ENCODE results near the gene LY6G5B.

LY6G5B gene

GRCh38 chr6:31663126-31663960 lies 6.4 kb upstream of the LY6G5B start:
- DNase-seq, result no peak

- no peak for DNase-seq
Observed at GRCh38 chr6:31663961-31664789, 5.6 kb upstream of the LY6G5B start.

- peak; percentile 99 for DNase-seq
Observed at GRCh38 chr6:31664790-31665500, 4.8 kb upstream of the LY6G5B start, which contains the start of gene GPANK1. GPANK1 (minus strand) TSS chr6:31664997; CDS start chr6:31664478, 519 bp downstream.

GRCh38 chr6:31665501-31666336 lies 4.1 kb upstream of the LY6G5B start, which contains the start of gene CSNK2B:
CSNK2B (plus strand) TSS chr6:31666080; CDS start chr6:31666832, 752 bp downstream.
- DNase-seq, result peak; percentile 99

GRCh38 chr6:31666337-31666965 lies 3.3 kb upstream of the LY6G5B start:
- peak; percentile 42 for DNase-seq

- no peak for DNase-seq
Observed at GRCh38 chr6:31676322-31676903, 6.6 kb downstream of the LY6G5B start.

- no peak for DNase-seq
Observed at GRCh38 chr6:31676904-31677303, 7.1 kb downstream of the LY6G5B start.

GRCh38 chr6:31677955-31678354 lies 8.2 kb downstream of the LY6G5B start:
- DNase-seq, result no peak

GRCh38 chr6:31680226-31681134 lies 10.7 kb downstream of the LY6G5B start, which contains the start of gene LY6G5C:
LY6G5C (minus strand) TSS chr6:31681067; CDS start chr6:31680373, 694 bp downstream.
- DNase-seq, result peak; percentile 90

- peak; percentile 73 for DNase-seq
Observed at GRCh38 chr6:31681135-31681671, 11.4 kb downstream of the LY6G5B start.

GRCh38 chr6:31683591-31683990 lies 13.8 kb downstream of the LY6G5B start:
- no peak for DNase-seq

- peak; percentile 83 for DNase-seq
Observed at GRCh38 chr6:31686483-31686882, 16.7 kb downstream of the LY6G5B start.

- no peak for DNase-seq
Observed at GRCh38 chr6:31687321-31687720, 17.5 kb downstream of the LY6G5B start.

- DNase-seq, result no peak
Observed at GRCh38 chr6:31687860-31688693, 18.3 kb downstream of the LY6G5B start.

GRCh38 chr6:31689249-31690110 lies 19.7 kb downstream of the LY6G5B start:
- DNase-seq, result peak; percentile 29

GRCh38 chr6:31690231-31691077 lies 20.7 kb downstream of the LY6G5B start:
- peak; percentile 79 for DNase-seq

GRCh38 chr6:31691078-31691463 lies 21.3 kb downstream of the LY6G5B start:
- DNase-seq, result no peak

Data from hematopoietic multipotent progenitor cell treated with erythropoietin and hydrocortisone succinate and interleukin-3 and kit ligand, for 6 days (in vitro differentiated cells).